HG03135 (cell line): ENCODE measurements around the gene CDKN2C.

Source experiments
- ATAC-seq: cut with Tn5 transposase; IDR thresholded peaks from one replicate; pipeline ENCODE4 v1.9.1; 2021; ENCODE audit warnings: mild to moderate bottlenecking, moderate library complexity; ENCODE audit not compliant: unreplicated experiment

The CDKN2C gene

DNA sequence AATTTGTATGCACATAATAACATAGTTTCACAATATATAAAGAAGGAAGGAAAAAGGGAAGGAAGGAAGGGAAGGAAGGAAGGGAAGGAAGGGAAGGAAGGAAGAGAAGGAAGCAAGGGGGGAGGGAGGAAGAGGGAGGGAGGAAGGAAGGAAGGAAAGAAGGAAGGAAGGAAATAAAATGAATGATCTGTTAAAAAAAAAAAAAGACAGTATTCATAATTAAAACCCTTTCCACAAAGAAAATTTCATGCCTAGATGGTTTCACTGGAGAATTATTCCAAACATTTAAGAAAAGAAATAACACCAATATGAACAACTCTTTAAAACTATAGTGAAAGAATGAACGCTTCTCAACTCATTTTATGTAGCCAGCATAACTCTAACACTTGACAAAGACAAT, 44.8 kb downstream of the CDKN2C start:
- ATAC-seq = no peak

DNA sequence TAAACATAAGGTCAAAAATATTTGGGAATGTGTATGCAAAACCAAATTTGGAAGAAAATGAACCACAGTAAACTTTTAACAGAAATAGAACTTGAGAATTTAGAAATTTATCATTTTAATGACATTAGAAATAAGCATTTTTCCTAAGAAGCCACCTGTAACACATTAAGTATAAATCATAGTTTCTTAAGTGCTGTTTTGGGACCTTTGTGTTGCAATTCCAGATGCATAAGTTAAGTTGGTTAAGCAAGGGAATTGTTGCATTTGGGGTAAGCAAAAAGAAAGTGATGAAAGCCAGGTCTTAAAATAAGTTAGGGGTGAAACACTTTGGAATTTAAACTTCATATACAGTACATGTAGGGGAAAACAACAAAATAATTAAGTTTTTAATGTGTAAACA, 49.8 kb downstream of the CDKN2C start:
- ATAC-seq = no peak
